ENCODE results near the gene ANKRD33.

- TF ChIP-seq POU6F1 (CRISPR knock-in tag; IDR thresholded peaks at IDR 0.05; ENCODE audit: borderline replicate concordance, low read depth) (no peak), ZFP3 (CRISPR knock-in tag; IDR thresholded peaks at IDR 0.05) (no peak), CSRNP3 (CRISPR knock-in tag; IDR thresholded peaks at IDR 0.05) (no peak), ISL1 (CRISPR knock-in tag; IDR thresholded peaks at IDR 0.05) (no peak), ZNF8 (CRISPR knock-in tag; IDR thresholded peaks at IDR 0.05) (no peak), PATZ1 (CRISPR knock-in tag; IDR thresholded peaks at IDR 0.05; ENCODE audit: borderline replicate concordance) (no peak), OSR1 (CRISPR knock-in tag; IDR thresholded peaks at IDR 0.05) (no peak), TSHZ2 (CRISPR knock-in tag; IDR thresholded peaks at IDR 0.05) (no peak), ZNF565 (CRISPR knock-in tag; conservative IDR thresholded peaks at IDR 0.05; ENCODE audit: low read depth) (no peak), TOX (CRISPR knock-in tag; IDR thresholded peaks at IDR 0.05; ENCODE audit: borderline replicate concordance) (no peak), TCF4 (CRISPR knock-in tag; IDR thresholded peaks at IDR 0.05; ENCODE audit: borderline replicate concordance) (no peak), SNAI2 (CRISPR knock-in tag; IDR thresholded peaks at IDR 0.05) (no peak)
These were observed 18.4 kb upstream of the ANKRD33 start for GRCh38 chr12:51869496-51869865.
